Neural cell (in vitro differentiated cells): Measurements from ENCODE around the gene SLC25A43. TPM values are rescaled to one million over a fixed set of nuclear protein-coding genes. Genes with fewer than 3 reads are reported as not detected.

Experiments used
- H2AFZ ChIP-seq: fragments of 200-600, 300-800 bp; sonication (generic), shearing (Covaris generic); 2 replicates; pipeline ENCODE4 v1.6.0; 2014; ENCODE audit warnings: low read depth, mild to moderate bottlenecking, antibody characterized with exemption, low read length, moderate library complexity
- H3F3A ChIP-seq: fragments of 200-600 bp; shearing (Covaris generic); 2 replicates; pipeline ENCODE4 v1.6.1; 2016; ENCODE audit warnings: mild to moderate bottlenecking, moderate library complexity, mixed read lengths, antibody characterized with exemption, low read length; ENCODE audit not compliant: insufficient read depth, poor library complexity, severe bottlenecking
- H3K27ac ChIP-seq: fragments of 200-600, 300-800 bp; sonication (generic), shearing (Covaris generic); 2 replicates; pipeline ENCODE4 v1.5.1; 2014; ENCODE audit warnings: mild to moderate bottlenecking, low read length, moderate library complexity
- H3K27me3 ChIP-seq: fragments of 300-800, 200-600 bp; sonication (generic), shearing (Covaris generic); 2 replicates; pipeline ENCODE4 v1.6.0; 2014; ENCODE audit warnings: mild to moderate bottlenecking, low read depth, low read length, moderate library complexity; ENCODE audit not compliant: insufficient read depth
- H3K36me3 ChIP-seq: fragments of 300-800, 200-600 bp; sonication (generic), shearing (Covaris generic); 2 replicates; pipeline ENCODE4 v1.5.1; 2014; ENCODE audit warnings: mild to moderate bottlenecking, antibody characterized with exemption, low read length, moderate library complexity; ENCODE audit not compliant: insufficient read depth
- H3K4me2 ChIP-seq: fragments of 300-800, 200-600 bp; sonication (generic), shearing (Covaris generic); 2 replicates; pipeline ENCODE4 v1.6.0; 2014; ENCODE audit warnings: mild to moderate bottlenecking, low read length
- H3K4me3 ChIP-seq: fragments of 300-800, 200-600 bp; sonication (generic), shearing (Covaris generic); 2 replicates; pipeline ENCODE4 v1.5.1; 2014; ENCODE audit warnings: mild to moderate bottlenecking, low read length, moderate library complexity
- H3K79me2 ChIP-seq: fragments of 200-600 bp; shearing (Covaris generic); replicated peaks from 2 replicates; pipeline ENCODE4 v1.6.0; 2014; ENCODE audit warnings: mild to moderate bottlenecking, low read length, moderate library complexity; ENCODE audit not compliant: insufficient read depth
- H3K9ac ChIP-seq: fragments of 300-800, 200-600 bp; sonication (generic), shearing (Covaris generic); 2 replicates; pipeline ENCODE4 v1.6.1; 2016; ENCODE audit warnings: mild to moderate bottlenecking, low read length, mixed read lengths
- H3K9me2 ChIP-seq: fragments of 200-600 bp; shearing (Covaris generic); 2 replicates; pipeline ENCODE4 v1.6.1; 2016; ENCODE audit warnings: mild to moderate bottlenecking, low read length, mixed read lengths; ENCODE audit not compliant: insufficient read depth
- H3K9me3 ChIP-seq: fragments of 200-600, 300-800 bp; sonication (generic), shearing (Covaris generic); 2 replicates; pipeline ENCODE4 v1.6.1; 2016; ENCODE audit warnings: mild to moderate bottlenecking, mixed run types, low read length, moderate library complexity, mixed read lengths
- H4K20me1 ChIP-seq: fragments of 200-600 bp; shearing (Covaris generic); 2 replicates; pipeline ENCODE4 v1.6.1; 2016; ENCODE audit warnings: mild to moderate bottlenecking, mixed run types; ENCODE audit not compliant: insufficient read depth
- POLR2AphosphoS5 ChIP-seq: IDR thresholded peaks from 2 replicates; pipeline ENCODE4 v1.6.1; 2012
- RAD21 ChIP-seq: fragments of 450-650 bp; conservative IDR thresholded peaks from 2 replicates; pipeline ENCODE4 v1.6.1; 2014; ENCODE audit warnings: antibody characterized with exemption, mild to moderate bottlenecking, moderate library complexity
- SMC3 ChIP-seq: fragments of 450-650 bp; conservative IDR thresholded peaks from 2 replicates; pipeline ENCODE4 v1.6.1; 2014; ENCODE audit warnings: antibody characterized with exemption, mild to moderate bottlenecking, moderate library complexity; ENCODE audit not compliant: poor library complexity
- TAF1 ChIP-seq: IDR thresholded peaks from 2 replicates; pipeline ENCODE4 v1.6.1; 2012; ENCODE audit warnings: low read depth
- polyA plus RNA-seq: library from polyadenylated mRNA; depleted of rRNA; stranded (reverse); fragments of >200 nt; gene quantifications from 2 replicates; pipeline ENCODE4 v1.2.3, GENCODE V29; 2014
- small RNA-seq, 3 experiments: library from RNA; depleted of rRNA; stranded (forward); fragments of <200 nt; gene quantifications; one replicate each; pipeline ENCODE3, GENCODE V24; 2012

SLC25A43 gene
- polyA plus RNA-seq, 1 donor from 2014 or later, result not detected

GRCh38 chrX:119503484-119503861 is 104.3 kb downstream of the SLC25A43 start:
- H3K4me2 ChIP-seq, result no peak overlapping the region
- no peak overlapping the region for H3K9ac ChIP-seq
- no peaks in the 10 kb centered on the region for H4K20me1 ChIP-seq
- H3K4me3 ChIP-seq, result no peak overlapping the region
- no peak overlapping the region for H3K27ac ChIP-seq
- H3K27me3 ChIP-seq, result no peaks in the 10 kb centered on the region
- H3K9me3 ChIP-seq, result no peaks in the 10 kb centered on the region
- H3K36me3 ChIP-seq, result no peaks in the 10 kb centered on the region
- H3K9me2 ChIP-seq, result no peaks in the 10 kb centered on the region
- TF ChIP-seq TAF1 (no peak), POLR2AphosphoS5 (no peak), RAD21 (no peak), SMC3 (no peak)
- H3F3A ChIP-seq, result no peaks in the 10 kb centered on the region
- H3K79me2 ChIP-seq, result no peaks in the 10 kb centered on the region
- no peak overlapping the region for H2AFZ ChIP-seq

Small RNAs within 50 kb of the gene (small RNA-seq; reads per million reads assigned to genes)
- gene RNU1-67P, result 6.3 to 257 (median 7.7) reads per million in 3 experiments
- gene RNY3P16, result 0.36 to 0.82 (median 0.68) reads per million in 3 experiments

Other genes with a start within 250 kb of the SLC25A43 start
- 667 and 672 TPM in 2 replicates for gene PGRMC1, start 163.1 kb upstream of the SLC25A43 start, polyA plus RNA-seq
- gene SLC25A5, start 69.1 kb downstream of the SLC25A43 start, polyA plus RNA-seq, result 158 and 163 TPM in 2 replicates
- gene STEEP1, start 166.1 kb downstream of the SLC25A43 start, polyA plus RNA-seq, result 43.8 and 63.0 TPM in 2 replicates
- gene UBE2A, start 175.2 kb downstream of the SLC25A43 start, polyA plus RNA-seq, result 116 and 129 TPM in 2 replicates
- 22.5 and 27.0 TPM in 2 replicates for gene NKRF, start 207.1 kb downstream of the SLC25A43 start, polyA plus RNA-seq